C4-2B (cell line): Measurements from ENCODE around the gene FBLIM1.
"Not testable (repeated sequence)": the region's sequence is repeated elsewhere in the genome, so short reads cannot be mapped to it uniquely, and the experiment has no call there.

ENCODE experiments used
- CTCF ChIP-seq: fragments of 450-650 bp; conservative IDR thresholded peaks from 2 replicates; pipeline ENCODE4 v1.5.1; 2017; ENCODE audit warnings: mild to moderate bottlenecking
- ZFX ChIP-seq: fragments of 450-650 bp; IDR thresholded peaks from 2 replicates; pipeline ENCODE4 v1.6.1; 2017

GRCh38 chr1:15828931-15829330 is 70.3 kb downstream of the FBLIM1 start:
- not testable (repeated sequence) for TF ChIP-seq CTCF, ZFX
